GM18499 (cell line): ENCODE data around the gene EIF2S3.
"Not testable (repeated sequence)": the region's sequence is repeated elsewhere in the genome, so short reads cannot be mapped to it uniquely, and the experiment has no call there.

Experiments
- ATAC-seq: cut with Tn5 transposase; IDR thresholded peaks from one replicate; pipeline ENCODE4 v1.9.1; 2021; ENCODE audit warnings: moderate number of reproducible peaks; ENCODE audit not compliant: insufficient read depth, unreplicated experiment

The EIF2S3 gene

GRCh38 chrX:24046060-24046459, 8.7 kb upstream of the EIF2S3 start:
- not testable (repeated sequence) for ATAC-seq

- ATAC-seq = not testable (repeated sequence)
These were observed 5.1 kb upstream of the EIF2S3 start for GRCh38 chrX:24049643-24050042.

GRCh38 chrX:24050522-24051318, 4.0 kb upstream of the EIF2S3 start:
- ATAC-seq = not testable (repeated sequence)

GRCh38 chrX:24055043-24055356, 244 bp downstream of the EIF2S3 start:
- peak; percentile 1 for ATAC-seq

- ATAC-seq = no peak
These were observed 8.7 kb downstream of the EIF2S3 start for GRCh38 chrX:24063488-24063887.

- no peak for ATAC-seq
These were observed 15.1 kb downstream of the EIF2S3 start for GRCh38 chrX:24069877-24070276.

GRCh38 chrX:24079411-24079810, 24.7 kb downstream of the EIF2S3 start:
- ATAC-seq = no peak

- ATAC-seq = not testable (repeated sequence)
These were observed 25.5 kb downstream of the EIF2S3 start for GRCh38 chrX:24080245-24080644.

- no peak for ATAC-seq
These were observed 25.9 kb downstream of the EIF2S3 start for GRCh38 chrX:24080704-24081103.

- no peak for ATAC-seq
These were observed 27.0 kb downstream of the EIF2S3 start for GRCh38 chrX:24081661-24082154.

GRCh38 chrX:24082447-24082846, 27.7 kb downstream of the EIF2S3 start:
- no peak for ATAC-seq

- no peak for ATAC-seq
These were observed 30.3 kb downstream of the EIF2S3 start for GRCh38 chrX:24085101-24085500.

GRCh38 chrX:24090300-24091200, 35.8 kb downstream of the EIF2S3 start:
- ATAC-seq = no peak

GRCh38 chrX:24093746-24094145, 39.0 kb downstream of the EIF2S3 start:
- ATAC-seq = no peak

- no peak for ATAC-seq
These were observed 43.0 kb downstream of the EIF2S3 start for GRCh38 chrX:24097741-24098260.

- ATAC-seq = no peak
These were observed 44.2 kb downstream of the EIF2S3 start for GRCh38 chrX:24098932-24099331.

- ATAC-seq = no peak
These were observed 44.6 kb downstream of the EIF2S3 start for GRCh38 chrX:24099394-24099793.

GRCh38 chrX:24100713-24101112, 46.0 kb downstream of the EIF2S3 start:
- ATAC-seq = no peak

GRCh38 chrX:24110069-24110468, 55.3 kb downstream of the EIF2S3 start:
- ATAC-seq = no peak

GRCh38 chrX:24113181-24113580, 58.4 kb downstream of the EIF2S3 start:
- ATAC-seq = no peak

- ATAC-seq = no peak
These were observed 62.5 kb downstream of the EIF2S3 start for GRCh38 chrX:24117258-24117657.
